ENCODE measurements around the gene A2M. TPM values are rescaled to one million over a fixed set of nuclear protein-coding genes. Genes with fewer than 3 reads are reported as not detected.

Gene A2M
- total and polyA plus RNA-seq, 9 of the 15 experiments (the other 6 are each of a cell fraction or from before 2014, with no cell fraction given) = 0.08 to 2.3 TPM; not detected in 7

- ChIA-PET POLR2A (no interaction called here), CTCF (ENCODE audit: low intra/inter-chr PET ratio) (no interaction called here)
- no peaks in the 10 kb centered on the region; the same call in 1 of the 2 replicates for H3K9me3 ChIP-seq (replicated peaks; ENCODE audit: control insufficient read depth, insufficient read depth, low read depth, low read length)
- H3K36me3 ChIP-seq (ENCODE audit: control insufficient read depth, insufficient read depth, low read length) = no peaks in the 10 kb centered on the region
- no peaks in the 10 kb centered on the region for H3K79me2 ChIP-seq (ENCODE audit: control insufficient read depth, insufficient read depth, low read length)
- no peaks in the 10 kb centered on the region for H4K20me1 ChIP-seq (replicated peaks; ENCODE audit: control insufficient read depth, insufficient read depth, low read length)
- H3K27me3 ChIP-seq (ENCODE audit: control insufficient read depth in 2 of 2, insufficient read depth in 2 of 2, low read length in 2 of 2) = no peaks in the 10 kb centered on the region
- no peak for DNase-seq (ENCODE audit: extremely low read depth in 1 of 4, low spot score in 3 of 4)
- H3K9me1 ChIP-seq (ENCODE audit: control insufficient read depth, insufficient read depth, low read length) = no peaks in the 10 kb centered on the region
- intact Hi-C loops (cut with micrococcal nuclease) = no loop called here
- no peak overlapping the region for H3K9ac ChIP-seq (ENCODE audit: insufficient read depth in 1 of 2, low read depth in 2 of 2, low read length in 2 of 2)
- in situ Hi-C loops (cut with MboI) = no loop called here
- FAIRE-seq = no peak
- no peak overlapping the region for H3K4me2 ChIP-seq (ENCODE audit: insufficient read depth, low read length)
- no peak for ATAC-seq
- H2AFZ ChIP-seq (ENCODE audit: low read depth, low read length) = no peak overlapping the region
- no peak overlapping the region for H3K4me3 ChIP-seq
- WGBS (ENCODE audit: insufficient coverage, low coverage, missing lambda C conversion rate) = 0% methylated on average over 3 of the region's 4 CpGs
- H3K27ac ChIP-seq (ENCODE audit: extremely low read depth, low read depth, low read length) = no peak overlapping the region
- no TSS peak for BruUV-seq (replicated peaks)
- H3K4me1 ChIP-seq (replicated peaks in 1 of 2; ENCODE audit: control insufficient read depth in 2 of 2, insufficient read depth in 2 of 2, low read length in 2 of 2) = no peaks in the 10 kb centered on the region
- TF ChIP-seq CEBPZ (IDR thresholded peaks at IDR 0.05; ENCODE audit: borderline replicate concordance, low read depth, low read length) (no peak), GABPB1 (CRISPR knock-in tag; IDR thresholded peaks at IDR 0.05) (no peak), KLF16 (IDR thresholded peaks at IDR 0.05) (no peak), RUNX1 (IDR thresholded peaks at IDR 0.05; ENCODE audit: low read depth) (no peak), CHD2 (IDR thresholded peaks at IDR 0.05; ENCODE audit: low read depth, low read length) (no peak), NR0B1 (IDR thresholded peaks at IDR 0.05; ENCODE audit: partially characterized antibody) (no peak), SMARCB1 (IDR thresholded peaks at IDR 0.05; ENCODE audit: insufficient read length, low read depth) (no peak), ZNF165 (CRISPR knock-in tag; IDR thresholded peaks at IDR 0.05; ENCODE audit: borderline replicate concordance) (no peak), ZHX1 (conservative IDR thresholded peaks at IDR 0.05; ENCODE audit: low read length) (no peak), SUPT5H (IDR thresholded peaks at IDR 0.05) (no peak)
- TF ChIP-seq, protein P1, sequence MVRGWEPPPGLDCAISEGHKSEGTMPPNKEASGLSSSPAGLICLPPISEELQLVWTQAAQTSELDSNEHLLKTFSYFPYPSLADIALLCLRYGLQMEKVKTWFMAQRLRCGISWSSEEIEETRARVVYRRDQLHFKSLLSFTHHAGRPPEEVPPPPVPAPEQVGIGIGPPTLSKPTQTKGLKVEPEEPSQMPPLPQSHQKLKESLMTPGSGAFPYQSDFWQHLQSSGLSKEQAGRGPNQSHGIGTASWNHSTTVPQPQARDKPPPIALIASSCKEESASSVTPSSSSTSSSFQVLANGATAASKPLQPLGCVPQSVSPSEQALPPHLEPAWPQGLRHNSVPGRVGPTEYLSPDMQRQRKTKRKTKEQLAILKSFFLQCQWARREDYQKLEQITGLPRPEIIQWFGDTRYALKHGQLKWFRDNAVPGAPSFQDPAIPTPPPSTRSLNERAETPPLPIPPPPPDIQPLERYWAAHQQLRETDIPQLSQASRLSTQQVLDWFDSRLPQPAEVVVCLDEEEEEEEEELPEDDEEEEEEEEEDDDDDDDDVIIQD (CRISPR knock-in tag; IDR thresholded peaks at IDR 0.05) = no peak
- TF ChIP-seq, protein P2, sequence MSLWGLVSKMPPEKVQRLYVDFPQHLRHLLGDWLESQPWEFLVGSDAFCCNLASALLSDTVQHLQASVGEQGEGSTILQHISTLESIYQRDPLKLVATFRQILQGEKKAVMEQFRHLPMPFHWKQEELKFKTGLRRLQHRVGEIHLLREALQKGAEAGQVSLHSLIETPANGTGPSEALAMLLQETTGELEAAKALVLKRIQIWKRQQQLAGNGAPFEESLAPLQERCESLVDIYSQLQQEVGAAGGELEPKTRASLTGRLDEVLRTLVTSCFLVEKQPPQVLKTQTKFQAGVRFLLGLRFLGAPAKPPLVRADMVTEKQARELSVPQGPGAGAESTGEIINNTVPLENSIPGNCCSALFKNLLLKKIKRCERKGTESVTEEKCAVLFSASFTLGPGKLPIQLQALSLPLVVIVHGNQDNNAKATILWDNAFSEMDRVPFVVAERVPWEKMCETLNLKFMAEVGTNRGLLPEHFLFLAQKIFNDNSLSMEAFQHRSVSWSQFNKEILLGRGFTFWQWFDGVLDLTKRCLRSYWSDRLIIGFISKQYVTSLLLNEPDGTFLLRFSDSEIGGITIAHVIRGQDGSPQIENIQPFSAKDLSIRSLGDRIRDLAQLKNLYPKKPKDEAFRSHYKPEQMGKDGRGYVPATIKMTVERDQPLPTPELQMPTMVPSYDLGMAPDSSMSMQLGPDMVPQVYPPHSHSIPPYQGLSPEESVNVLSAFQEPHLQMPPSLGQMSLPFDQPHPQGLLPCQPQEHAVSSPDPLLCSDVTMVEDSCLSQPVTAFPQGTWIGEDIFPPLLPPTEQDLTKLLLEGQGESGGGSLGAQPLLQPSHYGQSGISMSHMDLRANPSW (CRISPR knock-in tag; IDR thresholded peaks at IDR 0.05) = no peak
These were observed 29.0 kb upstream of the A2M start for GRCh38 chr12:9144730-9145106.

Data from K562 (cell line).